Spleen (tissue), 11 donors: ENCODE data around the gene EYA2. TPM values are rescaled to one million over a fixed set of nuclear protein-coding genes. Genes with fewer than 3 reads are reported as not detected.

Experiments used
- DNase-seq: peaks from one replicate; pipeline ENCODE4 v3.0.0-alpha.2; 2020
- H3K27ac ChIP-seq, 8 donors: fragments of 200-600 bp; sonication (generic) in 7 of 8; 1 replicate in 4 of 8; 2 replicates in 4 of 8; pipeline versions ENCODE4 v1.5.0 to v1.8.0; 2016 to 2021; ENCODE audit warnings: inconsistent platforms in 4 of 8, mild to moderate bottlenecking in 4 of 8, moderate library complexity in 1 of 8
- H3K27me3 ChIP-seq, 7 donors: fragments of 200-600 bp; sonication (generic) in 6 of 7; replicated peaks in 1 of 7; 1 replicate in 4 of 7; 2 replicates in 3 of 7; pipeline versions ENCODE4 v1.5.0 to v1.8.0; 2016 to 2021; ENCODE audit warnings: inconsistent platforms in 3 of 7, mild to moderate bottlenecking in 1 of 7
- H3K36me3 ChIP-seq, 6 donors: fragments of 200-600 bp; sonication (generic) in 5 of 6; 1 replicate in 4 of 6; 2 replicates in 2 of 6; pipeline versions ENCODE4 v1.5.0 to v1.8.0; 2016 to 2021; ENCODE audit warnings: inconsistent platforms in 2 of 6
- H3K4me1 ChIP-seq, 6 donors: fragments of 200-600 bp; sonication (generic) in 5 of 6; 1 replicate in 3 of 6; 2 replicates in 3 of 6; pipeline versions ENCODE4 v1.5.0 to v1.8.0; 2016 to 2021; ENCODE audit warnings: inconsistent platforms in 3 of 6
- H3K4me3 ChIP-seq, 8 donors: fragments of 200-600 bp; sonication (generic) in 7 of 8; 1 replicate in 4 of 8; 2 replicates in 4 of 8; pipeline versions ENCODE4 v1.5.0 to v1.8.0; 2016 to 2021; ENCODE audit warnings: inconsistent platforms in 4 of 8, mild to moderate bottlenecking in 4 of 8, moderate library complexity in 2 of 8
- H3K9me3 ChIP-seq, 8 donors: fragments of 200-600 bp; sonication (generic) in 7 of 8; 1 replicate in 4 of 8; 2 replicates in 4 of 8; pipeline versions ENCODE4 v1.5.0 to v1.8.0; 2016 to 2021; ENCODE audit warnings: inconsistent platforms in 4 of 8
- POLR2A ChIP-seq, 3 donors: fragments of 450-650 bp; IDR thresholded peaks; one replicate each; pipeline ENCODE4 v1.5.1; 2017; ENCODE audit warnings: antibody characterized with exemption in 3 of 3, mild to moderate bottlenecking in 1 of 3
- POLR2AphosphoS5 ChIP-seq, 3 donors: sonication (generic); formaldehyde crosslinking; IDR thresholded peaks; one replicate each; pipeline ENCODE4 v1.5.1; 2017; ENCODE audit warnings: antibody characterized with exemption in 3 of 3
- WGBS, 5 donors: extraction: QIAGEN DNeasy Blood & Tissue Kit in 3 of 5; methylation state at CpG; one replicate each; pipeline versions ENCODE4 v1.1.5 to v1.1.7; 2013 to 2018; 5-methylcytosine and 5-hydroxymethylcytosine counted together
- intact Hi-C: fragments of 100-400 bp; cut with DNase I; formaldehyde crosslinking; loops from one replicate; pipeline ENCODE4 v1.15.0; 2023; ENCODE audit warnings: low total_unique reads
- polyA plus RNA-seq, 3 donors: library from polyadenylated mRNA; stranded (reverse); fragments of 200-250 nt; gene quantifications; one replicate each; pipeline ENCODE4 v1.2.1, GENCODE V29; 2013
- total RNA-seq, 7 donors: library from RNA; depleted of rRNA in 3 of 7; stranded (reverse); fragments of >200 nt in 3 of 7; fragmentation: NEBNext Ultra II Directional in 4 of 7; extraction: Animal tissue kit (Norgen Biotek cat#: 25700) in 4 of 7; gene quantifications; one replicate each; pipeline versions ENCODE4 v1.1.0 to v1.2.1, GENCODE V29; 2016 to 2021
- TF ChIP-seq, protein P1 (sequence below), 11 experiments: fragments of 200-600 bp in 7 of 11; fragments of 450-650 bp in 4 of 11; sonication (generic) in 4 of 11; IDR thresholded peaks in 8 of 11; conservative IDR thresholded peaks in 3 of 11; 1 replicate in 7 of 11; 2 replicates in 4 of 11; pipeline versions ENCODE4 v1.4.0 to v1.8.0; 2016 to 2021; ENCODE audit warnings: antibody characterized with exemption in 11 of 11, inconsistent platforms in 4 of 11, mild to moderate bottlenecking in 1 of 11
- donor health status: healthy with polysubstance abuse.
- donor health status: DM: no; HTN: no; CAD: no; lungs with moderate emphysema.
- donor health status: DM: no; HTN: no; CAD: no.
- donor health status: Bipolar disorder and iron deficiency.
- donor health status: healthy.
- donor health status: DM: no; HTN: no; CAD: no.
- donor health status: DM: yes; HTN: yes; CAD: no.

The EYA2 gene
- total and polyA plus RNA-seq, 10 donors: 0.26 to 0.76 (median 0.51) TPM; not detected in 1

DNA sequence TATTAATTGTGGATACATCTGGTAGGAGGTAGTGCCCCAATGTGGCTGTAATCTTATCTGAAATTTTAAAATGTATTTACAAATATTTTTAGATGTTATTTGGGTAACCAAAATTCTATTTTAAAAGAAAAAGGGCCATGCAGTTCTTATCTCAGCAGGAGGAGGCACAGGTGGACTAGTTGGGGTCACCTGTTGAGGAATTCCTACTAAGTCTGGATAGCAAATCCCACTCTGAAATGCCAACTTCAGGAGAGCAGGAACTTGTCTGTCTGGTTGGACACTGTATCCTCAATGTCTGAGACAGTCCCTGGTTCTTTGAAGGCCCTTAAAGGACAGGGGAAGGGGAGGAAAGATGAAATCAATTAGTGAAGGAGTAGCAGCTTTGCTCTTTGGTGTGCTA is 82.6 kb downstream of the EYA2 start:
- peaks cover 0 to 2% (median 0%) of the 10 kb centered on the region in 8 donors for H3K9me3 ChIP-seq
- H3K27me3 ChIP-seq: peaks cover 0 to 30% (median 0%) of the 10 kb centered on the region in 7 donors
- DNase-seq: no peak
- H3K4me3 ChIP-seq: no peak overlapping the region
- TF ChIP-seq, protein P1, sequence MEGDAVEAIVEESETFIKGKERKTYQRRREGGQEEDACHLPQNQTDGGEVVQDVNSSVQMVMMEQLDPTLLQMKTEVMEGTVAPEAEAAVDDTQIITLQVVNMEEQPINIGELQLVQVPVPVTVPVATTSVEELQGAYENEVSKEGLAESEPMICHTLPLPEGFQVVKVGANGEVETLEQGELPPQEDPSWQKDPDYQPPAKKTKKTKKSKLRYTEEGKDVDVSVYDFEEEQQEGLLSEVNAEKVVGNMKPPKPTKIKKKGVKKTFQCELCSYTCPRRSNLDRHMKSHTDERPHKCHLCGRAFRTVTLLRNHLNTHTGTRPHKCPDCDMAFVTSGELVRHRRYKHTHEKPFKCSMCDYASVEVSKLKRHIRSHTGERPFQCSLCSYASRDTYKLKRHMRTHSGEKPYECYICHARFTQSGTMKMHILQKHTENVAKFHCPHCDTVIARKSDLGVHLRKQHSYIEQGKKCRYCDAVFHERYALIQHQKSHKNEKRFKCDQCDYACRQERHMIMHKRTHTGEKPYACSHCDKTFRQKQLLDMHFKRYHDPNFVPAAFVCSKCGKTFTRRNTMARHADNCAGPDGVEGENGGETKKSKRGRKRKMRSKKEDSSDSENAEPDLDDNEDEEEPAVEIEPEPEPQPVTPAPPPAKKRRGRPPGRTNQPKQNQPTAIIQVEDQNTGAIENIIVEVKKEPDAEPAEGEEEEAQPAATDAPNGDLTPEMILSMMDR (IDR thresholded peaks at IDR 0.05 in 8 of 11, conservative IDR thresholded peaks at IDR 0.05 in 3 of 11): no peak
- TF ChIP-seq POLR2A (IDR thresholded peaks at IDR 0.05) (no peak), POLR2AphosphoS5 (IDR thresholded peaks at IDR 0.05) (no peak)
- intact Hi-C loops: no loop called here
- no peaks in the 10 kb centered on the region for H3K36me3 ChIP-seq
- no peak overlapping the region for H3K27ac ChIP-seq
- no peaks in the 10 kb centered on the region for H3K4me1 ChIP-seq

DNA sequence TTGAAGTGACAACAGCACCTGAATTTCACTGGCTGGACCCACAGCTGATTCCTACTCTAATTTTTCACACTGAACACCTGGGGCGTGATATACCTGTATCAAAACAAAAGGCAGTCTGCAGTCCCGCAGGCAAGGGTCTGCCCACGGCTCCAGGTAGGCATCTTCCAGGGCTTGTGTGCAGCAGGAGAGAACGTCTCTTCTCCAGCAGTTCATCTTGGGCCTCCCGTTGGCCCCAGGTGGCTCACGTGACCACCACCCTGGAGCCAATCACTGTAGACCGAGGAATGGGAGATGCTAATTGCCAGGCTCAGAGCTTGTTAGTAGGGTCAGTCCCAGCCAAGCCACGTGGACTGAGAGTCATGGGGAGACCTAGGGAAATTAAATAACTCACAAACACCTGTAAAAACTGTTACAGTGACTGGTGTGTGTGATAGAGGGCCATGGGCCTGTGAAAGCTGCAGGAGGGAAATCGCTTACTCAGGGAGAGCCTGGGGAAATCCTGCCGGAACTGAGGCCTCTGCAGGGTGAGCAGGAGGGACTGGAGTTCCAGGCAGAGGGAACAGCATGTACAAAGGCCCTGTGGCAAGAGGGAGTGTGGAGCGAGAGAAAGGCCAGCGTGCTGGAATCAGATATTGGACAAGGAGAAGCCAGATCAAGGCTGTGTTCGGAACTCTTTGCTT is 83.4 kb downstream of the EYA2 start:
- Histone ChIP-seq H3K4me3 (no peak overlapping the region), H3K27ac (no peak overlapping the region), H3K9me3 (peaks cover under 1 to 10% (median 8%) of the 10 kb centered on the region in 8 donors), H3K4me1 (no peaks in the 10 kb centered on the region), H3K27me3 (peaks cover 0 to 26% (median 0%) of the 10 kb centered on the region in 7 donors), H3K36me3 (no peaks in the 10 kb centered on the region)
- TF ChIP-seq, protein P1 (IDR thresholded peaks at IDR 0.05 in 8 of 11, conservative IDR thresholded peaks at IDR 0.05 in 3 of 11): no peak
- TF ChIP-seq POLR2AphosphoS5 (IDR thresholded peaks at IDR 0.05) (no peak), POLR2A (IDR thresholded peaks at IDR 0.05) (no peak)
- 80 to 88% (median 86%) methylated on average over 11 to 13 of the region's 13 CpGs for WGBS, 5 donors
- no peak for DNase-seq
- intact Hi-C loops: no loop called here

DNA sequence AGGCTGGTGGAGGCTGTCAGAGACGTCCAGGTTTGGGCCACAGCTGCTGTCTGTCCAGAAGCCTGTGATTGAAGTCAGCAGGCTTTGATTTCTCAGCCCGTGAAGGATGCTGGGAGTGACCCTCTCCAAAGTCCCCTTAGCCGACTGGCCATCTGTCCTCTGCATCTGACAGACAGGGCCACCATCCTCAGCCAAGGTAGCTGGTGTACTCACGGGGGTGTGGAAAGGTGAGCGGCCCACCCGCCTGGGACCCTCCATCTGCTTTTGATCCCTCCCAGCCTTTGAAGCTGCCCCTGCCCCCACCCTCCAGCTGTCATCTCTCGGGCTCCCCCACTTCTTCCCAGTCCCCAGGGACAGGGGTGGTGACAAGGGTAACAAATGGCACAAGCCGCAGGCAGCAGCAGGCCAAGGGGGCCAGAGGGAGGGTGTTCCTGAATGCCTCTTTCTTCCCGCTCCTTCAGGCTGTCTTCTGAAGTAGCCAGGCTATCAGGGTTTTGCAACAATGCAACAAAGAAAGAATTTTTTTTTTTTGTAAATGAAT is 84.4 kb downstream of the EYA2 start:
- H3K4me3 ChIP-seq: no peak overlapping the region
- H3K27me3 ChIP-seq: peaks cover 0 to 26% (median 0%) of the 10 kb centered on the region in 7 donors
- no peak overlapping the region for H3K27ac ChIP-seq
- TF ChIP-seq POLR2A (IDR thresholded peaks at IDR 0.05): no peak
- TF ChIP-seq, protein P1 (IDR thresholded peaks at IDR 0.05 in 8 of 11, conservative IDR thresholded peaks at IDR 0.05 in 3 of 11): no peak
- no peak for TF ChIP-seq POLR2AphosphoS5 (IDR thresholded peaks at IDR 0.05)
- no peak for DNase-seq
- intact Hi-C loops: no loop called here
- no peaks in the 10 kb centered on the region for H3K4me1 ChIP-seq
- H3K9me3 ChIP-seq: peaks cover 3 to 18% (median 17%) of the 10 kb centered on the region in 8 donors
- WGBS, 5 donors: 24 to 33% (median 31%) methylated on average over 6 to 9 of the region's 9 CpGs
- no peaks in the 10 kb centered on the region for H3K36me3 ChIP-seq

DNA sequence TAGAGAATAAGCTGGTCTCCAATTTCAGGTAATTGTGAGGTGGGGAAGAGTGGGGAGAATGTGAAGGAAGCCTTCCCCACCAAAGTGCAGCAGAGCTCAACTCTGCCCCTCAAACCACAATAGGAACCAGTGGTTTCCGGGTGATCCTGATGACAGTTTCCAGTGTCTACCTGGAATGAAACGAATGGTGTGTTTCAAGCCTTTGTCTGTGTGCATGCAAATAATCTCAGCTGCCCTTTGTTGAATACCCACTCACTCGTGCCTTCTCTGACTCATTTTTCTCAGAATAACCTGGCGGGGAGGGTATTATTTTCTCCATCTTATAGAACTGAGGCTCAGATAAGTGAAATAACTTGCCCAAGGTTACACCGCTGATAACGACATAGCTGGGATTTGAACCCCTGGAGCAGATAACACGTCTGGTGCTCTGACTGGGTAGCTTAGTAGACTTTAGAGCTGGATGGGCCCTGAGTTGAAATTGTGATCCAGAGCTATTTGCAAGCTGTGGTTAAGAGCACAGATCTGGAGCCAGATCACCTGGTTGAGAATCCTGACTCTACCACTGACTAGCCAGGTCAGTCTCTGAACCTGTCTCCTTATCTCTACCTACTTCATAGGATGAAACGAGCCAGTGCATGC is 85.1 kb downstream of the EYA2 start:
- intact Hi-C loops: no loop called here
- WGBS, 5 donors: 48 to 63% (median 55%) methylated on average over 8 of the region's 8 CpGs

More for the DNA sequence above, 85.1 kb downstream of the EYA2 start:
- TF ChIP-seq POLR2A (IDR thresholded peaks at IDR 0.05): no peak
- TF ChIP-seq POLR2AphosphoS5 (IDR thresholded peaks at IDR 0.05): no peak
- TF ChIP-seq, protein P1 (IDR thresholded peaks at IDR 0.05 in 8 of 11, conservative IDR thresholded peaks at IDR 0.05 in 3 of 11): no peak
- Histone ChIP-seq H3K4me1 (no peaks in the 10 kb centered on the region), H3K27me3 (peaks cover 0 to 26% (median 0%) of the 10 kb centered on the region in 7 donors), H3K9me3 (peaks cover 3 to 18% (median 17%) of the 10 kb centered on the region in 8 donors), H3K27ac (no peak overlapping the region), H3K36me3 (no peaks in the 10 kb centered on the region), H3K4me3 (no peak overlapping the region)
- DNase-seq: no peak
